GM19468 (cell line): ENCODE measurements around the gene TACSTD2.
"Not testable (repeated sequence)": the region's sequence is repeated elsewhere in the genome, so short reads cannot be mapped to it uniquely, and the experiment has no call there.

Experiments
- ATAC-seq: cut with Tn5 transposase; IDR thresholded peaks from one replicate; pipeline ENCODE4 v1.9.1; 2021; ENCODE audit warnings: mild to moderate bottlenecking, moderate library complexity, moderate number of reproducible peaks; ENCODE audit not compliant: unreplicated experiment; ENCODE audit errors: extremely low read depth

TACSTD2 gene, protein sequence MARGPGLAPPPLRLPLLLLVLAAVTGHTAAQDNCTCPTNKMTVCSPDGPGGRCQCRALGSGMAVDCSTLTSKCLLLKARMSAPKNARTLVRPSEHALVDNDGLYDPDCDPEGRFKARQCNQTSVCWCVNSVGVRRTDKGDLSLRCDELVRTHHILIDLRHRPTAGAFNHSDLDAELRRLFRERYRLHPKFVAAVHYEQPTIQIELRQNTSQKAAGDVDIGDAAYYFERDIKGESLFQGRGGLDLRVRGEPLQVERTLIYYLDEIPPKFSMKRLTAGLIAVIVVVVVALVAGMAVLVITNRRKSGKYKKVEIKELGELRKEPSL

DNA sequence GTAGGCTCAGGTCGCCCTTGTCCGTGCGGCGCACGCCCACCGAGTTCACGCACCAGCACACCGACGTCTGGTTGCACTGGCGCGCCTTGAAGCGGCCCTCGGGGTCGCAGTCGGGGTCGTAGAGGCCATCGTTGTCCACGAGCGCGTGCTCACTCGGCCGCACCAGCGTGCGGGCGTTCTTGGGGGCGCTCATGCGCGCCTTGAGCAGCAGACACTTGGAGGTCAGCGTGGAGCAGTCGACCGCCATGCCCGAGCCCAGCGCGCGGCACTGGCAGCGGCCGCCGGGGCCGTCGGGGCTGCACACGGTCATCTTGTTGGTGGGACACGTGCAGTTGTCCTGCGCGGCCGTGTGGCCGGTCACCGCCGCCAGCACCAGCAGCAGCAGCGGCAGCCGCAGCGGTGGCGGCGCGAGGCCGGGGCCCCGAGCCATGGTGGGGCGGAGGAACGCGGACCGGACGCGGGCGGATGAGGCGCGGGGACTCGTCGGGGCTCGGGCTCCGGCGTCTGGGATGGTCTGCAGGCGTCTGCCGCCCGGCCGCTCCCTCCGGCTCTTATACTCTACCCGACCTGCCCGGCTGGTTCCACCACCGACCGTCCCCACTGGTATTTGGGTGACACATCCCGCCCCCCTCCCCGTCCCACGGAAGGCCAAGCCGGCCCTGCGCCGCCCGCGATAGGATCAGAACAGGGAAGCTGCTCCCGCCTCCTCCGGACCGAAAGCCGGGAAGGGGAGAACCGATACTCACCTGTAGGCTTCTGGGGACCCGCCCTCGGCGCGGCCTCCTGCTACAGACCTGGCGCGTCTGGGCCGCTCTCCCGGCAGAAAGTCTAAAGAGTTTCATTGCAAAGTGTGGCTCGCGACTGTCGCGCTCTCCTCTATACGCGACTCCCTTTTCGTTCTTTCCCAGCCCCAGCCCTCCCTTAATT lies at the start of gene TACSTD2:
TACSTD2 (minus strand) TSS at position 526 of the 927 bp plus-strand sequence; CDS start at position 430, 96 bp downstream.
- no peak for ATAC-seq

DNA sequence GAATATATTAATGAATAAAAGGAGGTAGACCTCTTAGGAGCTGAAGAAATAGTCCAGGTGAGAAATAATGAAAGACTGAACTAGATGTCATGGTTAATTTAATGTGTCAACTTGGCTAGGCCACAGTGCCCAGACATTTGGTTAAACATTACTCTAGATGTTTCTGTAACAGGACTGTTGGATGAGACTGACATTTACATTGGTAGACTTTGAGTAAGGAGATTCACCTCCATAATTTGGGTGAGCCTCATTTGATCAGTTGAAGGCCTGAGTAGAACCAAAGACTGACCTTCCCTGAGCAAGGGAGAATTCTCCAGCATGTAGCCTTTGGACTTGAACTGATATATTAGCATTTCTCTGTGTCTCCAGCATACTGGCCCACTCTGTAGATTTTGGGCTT lies 49.2 kb upstream of the TACSTD2 start:
- no peak for ATAC-seq

DNA sequence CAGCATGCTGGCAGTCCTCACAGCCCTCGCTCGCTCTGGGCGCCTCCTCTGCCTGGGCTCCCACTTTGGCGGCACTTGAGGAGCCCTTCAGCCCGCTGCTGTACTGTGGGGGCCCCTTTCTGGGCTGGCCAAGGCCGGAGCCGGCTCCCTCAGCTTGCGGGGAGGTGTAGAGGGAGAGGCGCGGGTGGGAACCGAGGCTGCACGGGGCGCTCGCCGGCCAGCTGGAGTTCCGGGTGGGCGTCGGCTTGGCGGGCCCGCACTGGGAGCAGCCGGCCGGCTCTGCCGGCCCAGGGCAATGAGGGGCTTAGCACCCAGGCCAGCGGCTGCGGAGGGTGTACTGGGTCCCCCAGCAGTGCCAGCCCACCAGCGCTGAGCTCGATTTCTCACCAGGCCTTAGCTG lies 46.2 kb upstream of the TACSTD2 start:
- not testable (repeated sequence) for ATAC-seq

DNA sequence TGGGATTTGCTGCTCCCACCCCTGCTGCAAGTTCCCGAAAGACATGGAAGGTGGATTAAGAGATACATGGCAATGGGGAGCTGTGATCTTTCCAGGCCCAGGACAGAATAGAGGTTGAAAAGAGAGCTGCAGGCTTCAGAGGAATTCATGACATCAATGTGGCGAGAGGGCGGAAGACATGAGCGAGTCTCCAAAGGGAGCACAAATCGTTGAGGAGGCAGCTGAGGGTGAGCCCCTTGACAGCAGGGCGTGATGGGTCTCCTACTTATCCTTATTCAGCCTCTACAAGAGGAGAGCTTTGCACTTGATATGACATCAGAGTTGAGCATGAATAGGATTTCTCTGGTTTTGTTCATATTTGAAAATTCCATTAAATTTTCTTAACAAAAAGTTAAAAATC lies 45.5 kb upstream of the TACSTD2 start:
- ATAC-seq = no peak

DNA sequence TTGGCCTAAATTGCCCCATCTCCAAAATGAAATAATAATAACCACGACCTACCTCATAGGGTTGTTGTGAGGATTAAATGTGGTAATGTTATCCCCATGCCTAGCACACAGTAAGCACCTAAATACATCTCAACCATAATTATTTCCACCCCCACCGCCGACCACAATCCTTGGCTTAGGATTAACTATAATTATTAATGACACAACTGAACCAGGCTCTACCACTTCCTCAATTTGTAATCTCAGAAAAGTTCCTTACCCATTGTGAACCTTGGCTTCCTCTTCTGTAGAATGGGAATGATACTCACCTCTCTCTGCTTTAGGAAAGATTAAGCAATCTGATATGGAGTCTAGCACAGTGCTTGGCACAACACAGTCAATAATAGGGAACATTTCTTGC lies 44.3 kb upstream of the TACSTD2 start:
- no peak for ATAC-seq

DNA sequence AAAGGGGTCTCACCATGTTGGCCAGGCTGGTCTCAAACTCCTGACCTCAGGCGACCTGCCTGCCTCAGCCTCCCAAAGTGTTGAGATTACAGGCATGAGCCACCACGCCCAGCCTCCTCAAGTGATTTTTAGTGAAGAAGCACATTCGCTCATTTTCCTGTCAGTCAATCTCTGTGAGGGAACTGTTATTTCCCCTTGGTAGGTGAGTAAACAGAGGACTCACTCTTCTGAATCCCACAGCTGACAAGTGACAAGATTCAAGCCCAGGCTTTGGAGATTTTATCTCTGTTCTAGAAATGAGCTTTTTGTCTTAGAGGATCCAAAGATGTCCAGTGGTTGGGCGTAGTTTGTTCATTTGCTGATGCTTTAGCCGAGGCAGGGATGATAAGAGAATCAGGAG lies 43.9 kb upstream of the TACSTD2 start:
- ATAC-seq = no peak

DNA sequence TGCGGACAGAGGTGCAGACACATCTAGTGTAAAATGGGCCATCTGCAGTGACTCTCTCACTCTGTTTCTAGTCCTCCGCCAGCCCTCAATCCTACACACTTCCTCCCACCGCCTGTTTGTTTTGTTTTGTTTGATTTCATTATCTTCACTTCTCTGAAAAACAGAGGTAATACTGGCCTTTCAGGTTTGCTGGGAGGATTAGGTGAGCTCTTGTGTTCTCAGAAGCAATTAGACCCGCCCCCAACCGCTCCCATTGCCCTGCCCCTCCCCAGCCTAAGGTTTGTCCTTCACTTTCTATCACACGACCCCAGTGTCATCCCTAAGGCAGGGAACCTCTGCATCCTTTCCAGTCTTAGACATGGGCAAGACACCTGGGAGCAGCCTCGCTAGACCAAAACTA lies 43.2 kb upstream of the TACSTD2 start:
- ATAC-seq = no peak

DNA sequence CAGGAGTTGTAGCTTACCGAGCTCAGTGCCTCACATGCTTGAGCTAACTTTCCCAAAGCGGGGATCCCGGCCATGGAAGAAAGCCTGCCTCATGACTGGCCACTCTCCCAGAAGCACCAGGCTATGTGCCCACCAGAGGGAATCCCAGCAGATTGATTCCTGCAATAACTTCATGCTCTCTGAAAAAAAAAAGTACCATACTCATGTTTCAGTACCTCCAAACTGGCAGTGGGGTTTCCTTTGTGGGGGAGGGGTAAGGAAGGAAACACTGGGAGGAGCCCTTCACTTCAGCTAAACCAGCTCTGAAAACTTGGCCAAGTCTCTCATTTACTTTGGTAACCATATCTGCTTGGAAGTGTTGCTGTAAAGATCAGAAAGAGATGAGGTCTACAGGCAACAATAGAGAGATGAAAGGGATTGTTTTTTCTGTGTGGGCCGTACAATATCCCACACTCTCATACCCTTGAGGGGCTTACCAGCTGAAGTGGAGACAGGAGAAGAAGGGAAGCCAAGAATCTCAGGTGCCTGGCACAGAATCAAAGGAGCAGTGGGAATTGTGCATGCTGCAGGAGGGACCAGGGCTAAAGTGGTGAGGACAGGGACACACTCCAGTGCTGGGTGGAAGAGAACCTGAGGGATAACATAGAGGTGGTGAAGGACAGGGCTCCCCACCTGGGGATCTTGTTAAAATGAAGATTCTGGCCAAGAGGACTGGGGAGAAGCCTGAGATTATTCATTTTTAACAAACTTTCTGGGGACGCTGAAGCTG lies 42.4 kb upstream of the TACSTD2 start:
- no peak for ATAC-seq

DNA sequence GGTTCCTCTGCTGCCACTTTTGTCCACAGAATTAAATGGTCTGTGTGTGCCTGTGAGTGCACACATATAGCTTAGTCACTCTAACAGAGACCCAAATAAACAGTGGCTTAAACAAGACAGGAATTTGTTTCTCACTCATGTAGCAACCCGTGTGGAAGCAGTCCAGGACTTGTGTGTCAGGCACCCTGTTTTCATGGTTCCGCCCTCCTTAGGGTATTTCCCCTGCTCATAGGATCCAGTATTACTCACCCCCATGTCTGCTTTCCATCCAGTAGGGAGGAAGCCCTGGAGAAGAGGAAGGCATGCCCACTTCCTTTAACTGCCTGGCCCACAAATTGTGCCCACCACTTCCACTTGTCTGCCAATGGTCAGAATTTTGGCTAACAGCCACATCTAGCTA lies 41.3 kb upstream of the TACSTD2 start:
- no peak for ATAC-seq

DNA sequence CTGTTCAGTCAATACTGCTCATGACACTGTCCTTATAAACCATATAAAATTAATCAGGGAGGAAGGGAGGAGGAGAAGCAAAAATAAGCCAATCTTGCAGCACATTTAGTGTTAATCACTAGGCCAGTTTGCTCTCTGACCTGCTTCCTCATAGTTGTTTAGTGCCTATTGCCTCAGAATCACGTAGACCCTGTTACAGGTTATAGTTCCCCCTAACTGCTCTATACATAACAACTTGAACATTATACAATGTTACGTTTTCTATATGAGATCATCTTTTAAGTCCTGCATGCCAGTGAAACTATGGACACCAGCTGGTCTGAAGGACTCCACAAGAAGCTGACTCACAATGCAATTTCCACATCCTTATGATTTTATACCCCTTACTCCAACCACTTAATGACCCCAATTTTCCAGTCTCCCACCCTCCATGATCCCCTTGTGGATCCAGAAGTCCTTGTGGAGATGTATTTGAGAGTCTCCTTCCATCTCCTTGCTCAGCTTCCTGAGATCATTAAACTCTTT lies 34.9 kb upstream of the TACSTD2 start:
- no peak for ATAC-seq

DNA sequence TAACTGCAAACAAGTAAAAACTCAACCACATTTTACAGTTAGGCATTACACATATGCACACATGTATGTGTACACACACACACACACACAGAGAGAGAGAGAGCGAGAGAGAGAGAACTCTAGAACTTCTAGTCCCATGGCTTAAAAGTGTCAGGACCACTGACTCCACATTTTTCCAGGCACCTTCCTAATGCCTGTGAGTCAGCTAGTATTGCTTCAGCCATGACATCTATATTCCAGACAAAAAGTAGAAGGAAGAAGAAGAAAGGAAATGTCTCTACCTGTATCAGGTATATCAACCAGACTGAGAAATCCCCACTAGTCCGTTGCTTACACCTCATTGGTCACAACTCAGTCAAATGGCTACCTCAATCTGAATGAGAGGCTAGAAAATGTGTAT lies 31.9 kb upstream of the TACSTD2 start:
- no peak for ATAC-seq

DNA sequence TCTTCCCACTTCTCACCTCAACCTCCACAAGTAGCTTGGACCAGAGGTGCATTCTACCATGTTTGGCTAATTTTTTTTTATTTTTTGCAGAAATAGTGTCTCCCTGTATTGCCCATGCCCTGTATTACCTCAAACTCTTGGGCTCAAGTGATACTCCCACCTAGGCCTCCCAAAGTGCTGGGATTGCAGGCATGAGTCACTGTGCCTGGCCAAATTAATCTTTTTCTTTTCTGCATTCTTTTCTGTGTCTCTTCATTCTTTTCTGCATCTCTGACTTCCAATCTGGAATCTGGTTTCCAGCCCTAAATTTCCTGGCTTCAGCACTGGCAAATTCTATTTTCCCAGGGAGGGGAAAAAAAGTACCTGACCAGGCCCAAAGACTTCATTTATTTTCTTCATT lies 31.2 kb upstream of the TACSTD2 start:
- ATAC-seq = no peak

DNA sequence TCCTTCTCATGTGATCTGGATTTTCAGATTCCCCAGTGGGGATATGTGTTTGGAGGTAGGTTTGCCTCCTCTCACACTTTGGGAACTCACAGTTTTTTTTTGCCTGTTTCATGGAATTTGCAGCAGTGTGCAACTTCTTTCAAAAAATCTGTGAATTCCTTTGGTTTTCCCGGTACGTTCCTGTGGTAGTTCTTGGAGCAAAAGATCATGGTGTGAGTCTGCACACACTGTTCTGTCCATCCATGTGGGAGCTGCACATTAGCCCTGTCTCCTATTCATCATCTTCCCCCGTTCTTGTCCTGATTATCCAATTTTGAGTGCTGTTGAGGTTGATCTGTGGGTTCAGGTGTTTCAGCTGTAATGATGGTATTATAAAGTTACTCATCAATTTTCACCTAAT lies 30.3 kb upstream of the TACSTD2 start:
- ATAC-seq = no peak

DNA sequence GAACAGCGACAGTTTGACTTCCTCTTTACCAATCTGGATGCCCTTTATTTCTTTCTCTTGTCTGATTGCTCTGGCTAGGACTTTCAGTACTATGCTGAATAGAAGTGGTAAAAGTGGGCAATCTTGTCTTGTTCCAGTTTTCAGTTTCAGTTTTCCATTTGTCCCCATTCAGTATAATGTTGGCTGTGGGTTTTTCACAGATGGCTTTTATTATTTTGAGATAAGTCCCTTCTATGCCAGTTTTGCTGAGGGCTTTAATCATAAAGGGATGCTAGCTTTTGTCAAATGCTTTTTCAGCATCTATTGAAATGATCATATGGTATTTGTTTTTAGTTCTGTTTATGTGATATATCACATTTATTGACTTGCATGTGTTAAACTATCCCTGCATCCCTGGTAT lies 24.9 kb upstream of the TACSTD2 start:
- ATAC-seq = not testable (repeated sequence)

DNA sequence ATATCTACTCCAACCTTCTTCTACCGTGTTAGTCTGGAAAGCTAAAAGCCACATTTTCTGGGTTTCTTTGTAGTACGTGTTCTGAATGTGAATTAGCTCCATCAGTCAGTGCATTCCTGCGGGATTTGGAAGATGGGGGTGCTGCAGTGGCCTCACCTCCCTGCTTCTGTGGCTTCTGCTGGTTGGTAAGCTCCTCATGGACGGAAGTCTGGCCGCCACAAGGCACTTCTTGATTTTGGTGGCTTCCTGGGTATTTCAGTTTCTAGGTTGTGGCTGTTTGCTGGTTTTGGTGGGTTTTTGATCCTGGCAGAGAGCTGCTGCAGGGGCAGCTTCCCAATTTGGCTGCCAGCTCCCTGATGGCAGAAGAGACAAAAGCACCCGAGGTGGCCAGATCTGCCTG lies 20.9 kb upstream of the TACSTD2 start:
- no peak for ATAC-seq

DNA sequence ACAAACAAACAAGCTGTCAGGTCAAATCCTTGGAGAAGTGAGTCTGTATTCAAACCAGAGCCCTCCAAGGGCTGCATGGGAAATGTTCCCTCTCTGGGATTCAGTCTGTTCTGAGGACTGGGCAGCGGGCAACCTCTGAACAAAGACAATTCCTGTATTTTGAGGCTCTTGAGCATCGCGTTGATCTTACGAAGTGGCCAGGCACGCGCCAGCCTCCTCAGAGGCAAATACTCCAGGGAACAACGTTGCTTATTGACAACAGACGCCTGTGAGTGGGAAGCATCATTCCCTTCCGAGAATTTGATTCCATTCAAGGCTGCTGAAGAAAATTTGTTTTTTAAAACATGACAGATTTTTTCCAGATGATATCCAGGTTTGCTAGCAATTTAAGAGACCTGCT lies 20.0 kb upstream of the TACSTD2 start:
- ATAC-seq = no peak

DNA sequence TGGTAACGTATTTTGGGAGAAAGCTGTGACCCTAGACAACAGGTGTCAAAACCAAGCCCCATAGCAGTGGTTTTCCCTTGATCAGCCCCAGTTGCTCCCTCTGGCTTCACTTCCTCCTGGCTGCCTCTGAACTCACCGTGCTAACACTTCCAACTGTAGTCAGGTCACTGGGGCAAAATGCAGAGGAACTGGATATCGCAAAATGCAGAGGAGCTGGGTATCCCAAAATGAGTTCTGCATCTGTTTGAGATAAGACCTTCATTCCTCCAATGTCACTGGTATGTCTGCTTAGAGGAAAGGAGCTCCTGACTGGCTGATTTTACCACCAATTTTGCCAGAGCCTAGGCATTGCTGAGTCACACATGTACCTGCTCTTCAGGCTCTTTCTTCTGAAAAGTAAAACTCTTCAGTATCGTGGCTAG lies 19.6 kb upstream of the TACSTD2 start:
- no peak for ATAC-seq

DNA sequence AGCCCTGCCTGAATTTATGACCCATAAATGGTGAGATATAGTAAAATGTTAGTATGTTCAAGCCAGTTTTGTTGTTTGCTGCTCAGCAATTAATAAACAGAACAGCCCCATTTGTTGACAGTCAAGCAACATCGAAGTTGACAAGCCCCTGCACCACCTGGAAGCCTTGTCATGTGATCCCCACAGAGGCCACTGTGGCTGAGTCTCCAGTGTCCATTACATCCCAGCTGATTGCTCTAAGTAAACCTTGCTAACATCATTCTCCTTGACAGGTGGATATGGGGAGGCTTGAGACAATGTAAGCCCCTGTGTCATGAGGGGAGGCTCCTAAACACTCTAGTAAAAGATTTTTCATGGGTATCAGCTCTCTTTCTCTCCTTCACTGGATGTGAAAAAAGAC lies 17.5 kb upstream of the TACSTD2 start:
- ATAC-seq = no peak

DNA sequence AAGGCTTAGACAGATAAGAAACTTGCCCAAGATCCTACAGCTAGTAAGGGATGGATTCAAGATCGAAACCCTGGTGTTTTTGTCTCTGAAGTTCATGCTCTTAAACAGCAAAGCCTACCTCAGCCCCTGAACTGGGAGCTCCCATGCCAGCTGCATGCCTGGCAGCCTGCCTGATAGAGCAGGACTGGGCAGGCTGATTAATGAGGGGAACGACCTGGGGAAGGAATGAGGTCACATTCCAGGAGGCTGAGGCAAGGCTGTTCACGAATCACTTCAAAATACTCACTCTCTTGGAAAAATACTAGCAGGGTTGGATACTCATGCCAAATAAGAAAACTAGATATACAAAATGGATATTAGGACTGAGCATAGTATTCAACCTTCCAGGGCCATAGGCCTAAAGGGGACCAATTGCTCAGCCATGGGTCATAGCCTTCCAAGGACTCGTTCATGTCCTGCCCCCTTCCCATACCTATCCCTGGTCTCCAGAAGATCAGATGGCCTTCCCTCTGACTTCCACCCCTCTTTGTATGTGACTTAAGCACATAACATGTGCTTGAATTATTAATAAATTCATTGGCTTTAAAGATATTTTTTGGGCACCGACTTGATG lies 15.6 kb upstream of the TACSTD2 start:
- ATAC-seq = no peak

DNA sequence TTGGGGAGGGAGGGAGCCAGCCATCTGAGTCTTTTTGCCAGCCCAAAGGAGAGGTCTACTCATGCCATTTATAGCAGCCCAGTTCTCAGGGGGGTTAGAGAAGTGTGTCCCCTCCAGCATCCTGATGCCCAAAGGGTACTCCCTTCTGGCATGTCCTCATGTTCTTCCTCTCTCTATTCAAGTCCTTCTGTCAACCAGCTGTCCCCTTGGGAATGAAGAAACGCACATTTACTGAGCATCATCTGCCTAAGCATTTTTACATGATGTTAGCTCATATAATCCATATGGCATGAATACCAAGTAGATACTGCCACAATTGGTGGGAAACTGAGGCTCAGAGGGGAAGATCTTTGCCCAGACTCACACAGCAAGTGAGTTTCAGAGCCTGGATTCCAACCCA lies 14.8 kb upstream of the TACSTD2 start:
- ATAC-seq = no peak
